WTC11 (cell line): Measurements from ENCODE around the gene PITPNM1. TPM values are rescaled to one million over a fixed set of nuclear protein-coding genes. Genes with fewer than 3 reads are reported as not detected.

Experiments used
- ATAC-seq: fragments of 200-7000 bp; cut with Tn5 transposase; 2 replicates; pipeline ENCODE4 v1.10.0; 2021; ENCODE audit warnings: mild to moderate bottlenecking, moderate library complexity
- CTCF ChIA-PET: fragments of 300-600 bp; sonication (Branson Sonifier 250); formaldehyde crosslinking; loops from one replicate; lab custom pipeline; 2021; ENCODE audit warnings: antibody characterized with exemption; lab: Charles Lee
- POLR2A ChIA-PET: fragments of 350-600 bp; sonication (Branson Sonifier 250); formaldehyde crosslinking; loops from one replicate; lab custom pipeline; 2021; ENCODE audit warnings: antibody characterized with exemption; lab: Charles Lee
- DNase-seq: peaks from one replicate; pipeline ENCODE4 v3.0.0; 2021; ENCODE audit warnings: low spot score
- H3K27ac Mint-ChIP-seq: 2 replicates; pipeline ENCODE4 v1.8.0; 2021; ENCODE audit warnings: mixed read lengths
- H3K27me3 Mint-ChIP-seq: 2 replicates; pipeline ENCODE4 v1.8.0; 2021; ENCODE audit warnings: low read depth, mild to moderate bottlenecking, moderate library complexity, mixed read lengths
- H3K36me3 Mint-ChIP-seq: 2 replicates; pipeline ENCODE4 v1.8.0; 2021; ENCODE audit warnings: mixed read lengths
- H3K4me1 Mint-ChIP-seq: 2 replicates; pipeline ENCODE4 v1.8.0; 2022; ENCODE audit warnings: mixed read lengths
- H3K4me3 Mint-ChIP-seq: 2 replicates; pipeline ENCODE4 v1.8.0; 2021; ENCODE audit warnings: mild to moderate bottlenecking, moderate library complexity, mixed read lengths
- H3K9me3 Mint-ChIP-seq: 2 replicates; pipeline ENCODE4 v1.8.0; 2021; ENCODE audit warnings: mixed read lengths
- CBFB ChIP-seq: sonication (generic); formaldehyde crosslinking; IDR thresholded peaks from 2 replicates; pipeline ENCODE4 v1.8.1; 2022; ENCODE audit warnings: mild to moderate bottlenecking, low read depth, missing genetic modification reagents
- ELF4 ChIP-seq: sonication (generic); formaldehyde crosslinking; IDR thresholded peaks from 2 replicates; pipeline ENCODE4 v1.8.1; 2022; ENCODE audit warnings: low read depth, mild to moderate bottlenecking, moderate library complexity, missing genetic modification reagents
- FOXK1 ChIP-seq: sonication (generic); formaldehyde crosslinking; IDR thresholded peaks from 2 replicates; pipeline ENCODE4 v1.8.0; 2022; ENCODE audit warnings: mild to moderate bottlenecking, moderate library complexity, missing genetic modification reagents
- GRHL2 ChIP-seq: fragments of 250-450 bp; sonication (Bioruptor Pico); IDR thresholded peaks from 2 replicates; pipeline ENCODE4 v1.8.0; 2022; ENCODE audit warnings: mild to moderate bottlenecking, moderate library complexity; ENCODE audit not compliant: insufficient replicate concordance, severe bottlenecking
- GTF2I ChIP-seq: fragments of 250-450 bp; sonication (Bioruptor Pico); conservative IDR thresholded peaks from 2 replicates; pipeline ENCODE4 v1.4.0; 2021; ENCODE audit warnings: mild to moderate bottlenecking
- KAT7 ChIP-seq: sonication (generic); formaldehyde crosslinking; IDR thresholded peaks from 2 replicates; pipeline ENCODE4 v1.8.1; 2023; ENCODE audit warnings: missing genetic modification reagents, mild to moderate bottlenecking, borderline replicate concordance
- MXD4 ChIP-seq: fragments of 250-450 bp; sonication (Bioruptor Pico); IDR thresholded peaks from 2 replicates; pipeline ENCODE4 v1.8.0; 2021; ENCODE audit warnings: mild to moderate bottlenecking, moderate library complexity, borderline replicate concordance
- MYBL2 ChIP-seq: sonication (generic); formaldehyde crosslinking; IDR thresholded peaks from 2 replicates; pipeline ENCODE4 v1.8.1; 2023; ENCODE audit warnings: mild to moderate bottlenecking, moderate library complexity, missing genetic modification reagents
- NFYB ChIP-seq: sonication (generic); formaldehyde crosslinking; conservative IDR thresholded peaks from 2 replicates; pipeline ENCODE4 v1.8.0; 2022; ENCODE audit warnings: low read depth, missing genetic modification reagents
- RORB ChIP-seq: fragments of 250-450 bp; sonication (Bioruptor Pico); IDR thresholded peaks from 2 replicates; pipeline ENCODE4 v1.9.0; 2021; ENCODE audit warnings: mild to moderate bottlenecking
- SMAD4 ChIP-seq: sonication (generic); formaldehyde crosslinking; IDR thresholded peaks from 2 replicates; pipeline ENCODE4 v1.8.0; 2022; ENCODE audit warnings: mild to moderate bottlenecking, missing genetic modification reagents
- SP1 ChIP-seq: sonication (generic); formaldehyde crosslinking; conservative IDR thresholded peaks from 2 replicates; pipeline ENCODE4 v1.8.1; 2022; ENCODE audit warnings: missing genetic modification reagents
- TEAD4 ChIP-seq: sonication (generic); formaldehyde crosslinking; IDR thresholded peaks from 2 replicates; pipeline ENCODE4 v1.8.0; 2022; ENCODE audit warnings: mild to moderate bottlenecking, missing genetic modification reagents
- ZNF219 ChIP-seq: sonication (generic); formaldehyde crosslinking; IDR thresholded peaks from 2 replicates; pipeline ENCODE4 v1.8.0; 2023; ENCODE audit warnings: missing genetic modification reagents, mild to moderate bottlenecking, borderline replicate concordance
- ZNF416 ChIP-seq: fragments of 250-450 bp; sonication (Bioruptor Pico); IDR thresholded peaks from 2 replicates; pipeline ENCODE4 v1.9.0; 2021; ENCODE audit warnings: mild to moderate bottlenecking, inconsistent platforms
- ZNF423 ChIP-seq: fragments of 250-450 bp; sonication (Bioruptor Pico); IDR thresholded peaks from 2 replicates; pipeline ENCODE4 v2.1.2; 2022; ENCODE audit warnings: mild to moderate bottlenecking, moderate library complexity
- total RNA-seq: library from RNA; stranded (reverse); gene quantifications from 3 replicates; pipeline ENCODE4 v1.2.3, GENCODE V29; 2021
- TF ChIP-seq, protein P1 (sequence below): sonication (generic); formaldehyde crosslinking; IDR thresholded peaks from 2 replicates; pipeline ENCODE4 v1.8.1; 2023; ENCODE audit warnings: mild to moderate bottlenecking, moderate library complexity, missing genetic modification reagents
- TF ChIP-seq, protein P2 (sequence below): sonication (generic); formaldehyde crosslinking; IDR thresholded peaks from 2 replicates; pipeline ENCODE4 v1.8.0; 2023; ENCODE audit warnings: missing genetic modification reagents, mild to moderate bottlenecking, borderline replicate concordance
- TF ChIP-seq, protein P3 (sequence below): fragments of 250-450 bp; sonication (Bioruptor Pico); IDR thresholded peaks from 2 replicates; pipeline ENCODE4 v2.1.2; 2022; ENCODE audit warnings: mild to moderate bottlenecking, moderate library complexity
- TF ChIP-seq, protein P4 (sequence below): sonication (generic); formaldehyde crosslinking; IDR thresholded peaks from 2 replicates; pipeline ENCODE4 v1.8.1; 2022; ENCODE audit warnings: mild to moderate bottlenecking, missing genetic modification reagents, moderate library complexity, borderline replicate concordance
- TF ChIP-seq, protein P5 (sequence below): sonication (generic); formaldehyde crosslinking; IDR thresholded peaks from 2 replicates; pipeline ENCODE4 v1.8.1; 2022; ENCODE audit warnings: mild to moderate bottlenecking, moderate library complexity, missing genetic modification reagents
- TF ChIP-seq, protein P6 (sequence below): sonication (generic); formaldehyde crosslinking; IDR thresholded peaks from 2 replicates; pipeline ENCODE4 v1.8.0; 2022; ENCODE audit warnings: mild to moderate bottlenecking, missing genetic modification reagents
- TF ChIP-seq, protein P7 (sequence below): sonication (generic); formaldehyde crosslinking; IDR thresholded peaks from 2 replicates; pipeline ENCODE4 v1.8.0; 2023; ENCODE audit warnings: missing genetic modification reagents
- TF ChIP-seq, protein P8 (sequence below): sonication (generic); formaldehyde crosslinking; IDR thresholded peaks from 2 replicates; pipeline ENCODE4 v1.8.0; 2022; ENCODE audit warnings: mild to moderate bottlenecking, missing genetic modification reagents

Gene PITPNM1
- total RNA-seq, 1 experiment from 2014 or later = 55.4 TPM

DNA sequence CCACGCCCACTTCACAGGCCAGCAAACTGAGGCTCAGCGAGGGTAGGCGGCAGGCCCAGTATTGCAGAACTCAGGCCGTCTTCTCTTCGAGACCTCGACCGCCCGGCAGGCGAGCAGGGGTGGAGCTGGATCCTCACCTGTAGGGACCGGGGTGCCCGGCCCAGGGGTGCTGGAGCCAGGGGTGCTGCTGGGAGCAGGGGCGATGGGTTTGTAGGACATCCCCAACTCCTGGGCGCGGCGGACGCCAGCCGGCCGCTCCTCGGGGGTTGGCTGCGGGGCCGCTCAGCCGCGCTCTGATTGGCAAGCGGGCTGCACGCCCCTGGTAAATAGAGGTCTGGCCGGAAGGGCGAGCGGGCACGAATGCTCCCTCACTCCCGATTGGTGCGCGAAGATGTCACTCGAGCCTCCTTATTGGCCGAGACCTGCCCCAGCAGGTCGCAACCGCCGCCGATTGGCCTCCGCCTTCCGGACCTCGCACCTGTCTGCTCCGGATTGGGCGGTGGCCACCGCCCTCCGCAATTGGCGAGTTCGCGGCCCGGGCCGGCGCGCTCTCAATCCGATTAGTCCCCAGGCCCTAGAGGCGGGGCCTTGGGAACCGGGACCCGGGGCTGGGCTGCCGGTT is 2.8 kb upstream of the PITPNM1 start, which contains the start of gene CDK2AP2:
Gene CDK2AP2, minus strand, starts transcription at position 299 of the 622 bp plus-strand sequence. Its CDS starts 80 bp downstream, at position 219.
- ChIA-PET POLR2A (no interaction called here), CTCF (no interaction called here)

More for the DNA sequence above, 2.8 kb upstream of the PITPNM1 start, which contains the start of gene CDK2AP2:
- DNase-seq (peak; percentile 100), ATAC-seq (peak; percentile 84)
- peaks cover 2% of the 10 kb centered on the region; the same call in 1 of the 2 replicates for H3K36me3 Mint-ChIP-seq
- peaks cover 23% of the 10 kb centered on the region for H3K27me3 Mint-ChIP-seq
- H3K4me3 Mint-ChIP-seq = peak within 1 kb of the TSS; percentile 83
- TF ChIP-seq ZNF423 (peak; percentile 71), TEAD4 (CRISPR knock-in tag) (no peak), MYBL2 (CRISPR knock-in tag) (0 out of 2 replicates have a peak, but pooled peaks have one; percentile 51), SMAD4 (0 out of 2 replicates have a peak, but pooled peaks have one; percentile 12), SP1 (CRISPR knock-in tag) (peak; percentile 48; the same call in 1 of the 2 replicates), KAT7 (no peak), NFYB (CRISPR knock-in tag) (peak; percentile 99), FOXK1 (CRISPR knock-in tag) (peak; percentile 69), GTF2I (CRISPR knock-in tag) (peak; percentile 100), ZNF416 (CRISPR knock-in tag) (no peak), CBFB (CRISPR knock-in tag) (0 out of 2 replicates have a peak, but pooled peaks have one; percentile 19), GRHL2 (CRISPR knock-in tag) (no peak), ZNF219 (no peak), ELF4 (CRISPR knock-in tag) (no peak), MXD4 (CRISPR knock-in tag) (no peak), RORB (CRISPR knock-in tag) (0 out of 2 replicates have a peak, but pooled peaks have one; percentile 33)
- TF ChIP-seq, protein P1, sequence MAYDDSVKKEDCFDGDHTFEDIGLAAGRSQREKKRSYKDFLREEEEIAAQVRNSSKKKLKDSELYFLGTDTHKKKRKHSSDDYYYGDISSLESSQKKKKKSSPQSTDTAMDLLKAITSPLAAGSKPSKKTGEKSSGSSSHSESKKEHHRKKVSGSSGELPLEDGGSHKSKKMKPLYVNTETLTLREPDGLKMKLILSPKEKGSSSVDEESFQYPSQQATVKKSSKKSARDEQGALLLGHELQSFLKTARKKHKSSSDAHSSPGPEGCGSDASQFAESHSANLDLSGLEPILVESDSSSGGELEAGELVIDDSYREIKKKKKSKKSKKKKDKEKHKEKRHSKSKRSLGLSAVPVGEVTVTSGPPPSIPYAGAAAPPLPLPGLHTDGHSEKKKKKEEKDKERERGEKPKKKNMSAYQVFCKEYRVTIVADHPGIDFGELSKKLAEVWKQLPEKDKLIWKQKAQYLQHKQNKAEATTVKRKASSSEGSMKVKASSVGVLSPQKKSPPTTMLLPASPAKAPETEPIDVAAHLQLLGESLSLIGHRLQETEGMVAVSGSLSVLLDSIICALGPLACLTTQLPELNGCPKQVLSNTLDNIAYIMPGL (CRISPR knock-in tag) = peak; percentile 60; the same call in 1 of the 2 replicates
- TF ChIP-seq, protein P2, sequence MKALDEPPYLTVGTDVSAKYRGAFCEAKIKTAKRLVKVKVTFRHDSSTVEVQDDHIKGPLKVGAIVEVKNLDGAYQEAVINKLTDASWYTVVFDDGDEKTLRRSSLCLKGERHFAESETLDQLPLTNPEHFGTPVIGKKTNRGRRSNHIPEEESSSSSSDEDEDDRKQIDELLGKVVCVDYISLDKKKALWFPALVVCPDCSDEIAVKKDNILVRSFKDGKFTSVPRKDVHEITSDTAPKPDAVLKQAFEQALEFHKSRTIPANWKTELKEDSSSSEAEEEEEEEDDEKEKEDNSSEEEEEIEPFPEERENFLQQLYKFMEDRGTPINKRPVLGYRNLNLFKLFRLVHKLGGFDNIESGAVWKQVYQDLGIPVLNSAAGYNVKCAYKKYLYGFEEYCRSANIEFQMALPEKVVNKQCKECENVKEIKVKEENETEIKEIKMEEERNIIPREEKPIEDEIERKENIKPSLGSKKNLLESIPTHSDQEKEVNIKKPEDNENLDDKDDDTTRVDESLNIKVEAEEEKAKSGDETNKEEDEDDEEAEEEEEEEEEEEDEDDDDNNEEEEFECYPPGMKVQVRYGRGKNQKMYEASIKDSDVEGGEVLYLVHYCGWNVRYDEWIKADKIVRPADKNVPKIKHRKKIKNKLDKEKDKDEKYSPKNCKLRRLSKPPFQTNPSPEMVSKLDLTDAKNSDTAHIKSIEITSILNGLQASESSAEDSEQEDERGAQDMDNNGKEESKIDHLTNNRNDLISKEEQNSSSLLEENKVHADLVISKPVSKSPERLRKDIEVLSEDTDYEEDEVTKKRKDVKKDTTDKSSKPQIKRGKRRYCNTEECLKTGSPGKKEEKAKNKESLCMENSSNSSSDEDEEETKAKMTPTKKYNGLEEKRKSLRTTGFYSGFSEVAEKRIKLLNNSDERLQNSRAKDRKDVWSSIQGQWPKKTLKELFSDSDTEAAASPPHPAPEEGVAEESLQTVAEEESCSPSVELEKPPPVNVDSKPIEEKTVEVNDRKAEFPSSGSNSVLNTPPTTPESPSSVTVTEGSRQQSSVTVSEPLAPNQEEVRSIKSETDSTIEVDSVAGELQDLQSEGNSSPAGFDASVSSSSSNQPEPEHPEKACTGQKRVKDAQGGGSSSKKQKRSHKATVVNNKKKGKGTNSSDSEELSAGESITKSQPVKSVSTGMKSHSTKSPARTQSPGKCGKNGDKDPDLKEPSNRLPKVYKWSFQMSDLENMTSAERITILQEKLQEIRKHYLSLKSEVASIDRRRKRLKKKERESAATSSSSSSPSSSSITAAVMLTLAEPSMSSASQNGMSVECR (CRISPR knock-in tag) = no peak
- TF ChIP-seq, protein P3, sequence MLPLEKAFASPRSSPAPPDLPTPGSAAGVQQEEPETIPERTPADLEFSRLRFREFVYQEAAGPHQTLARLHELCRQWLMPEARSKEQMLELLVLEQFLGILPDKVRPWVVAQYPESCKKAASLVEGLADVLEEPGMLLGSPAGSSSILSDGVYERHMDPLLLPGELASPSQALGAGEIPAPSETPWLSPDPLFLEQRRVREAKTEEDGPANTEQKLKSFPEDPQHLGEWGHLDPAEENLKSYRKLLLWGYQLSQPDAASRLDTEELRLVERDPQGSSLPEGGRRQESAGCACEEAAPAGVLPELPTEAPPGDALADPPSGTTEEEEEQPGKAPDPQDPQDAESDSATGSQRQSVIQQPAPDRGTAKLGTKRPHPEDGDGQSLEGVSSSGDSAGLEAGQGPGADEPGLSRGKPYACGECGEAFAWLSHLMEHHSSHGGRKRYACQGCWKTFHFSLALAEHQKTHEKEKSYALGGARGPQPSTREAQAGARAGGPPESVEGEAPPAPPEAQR (CRISPR knock-in tag) = no peak
- TF ChIP-seq, protein P4, sequence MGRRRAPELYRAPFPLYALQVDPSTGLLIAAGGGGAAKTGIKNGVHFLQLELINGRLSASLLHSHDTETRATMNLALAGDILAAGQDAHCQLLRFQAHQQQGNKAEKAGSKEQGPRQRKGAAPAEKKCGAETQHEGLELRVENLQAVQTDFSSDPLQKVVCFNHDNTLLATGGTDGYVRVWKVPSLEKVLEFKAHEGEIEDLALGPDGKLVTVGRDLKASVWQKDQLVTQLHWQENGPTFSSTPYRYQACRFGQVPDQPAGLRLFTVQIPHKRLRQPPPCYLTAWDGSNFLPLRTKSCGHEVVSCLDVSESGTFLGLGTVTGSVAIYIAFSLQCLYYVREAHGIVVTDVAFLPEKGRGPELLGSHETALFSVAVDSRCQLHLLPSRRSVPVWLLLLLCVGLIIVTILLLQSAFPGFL = no peak
- TF ChIP-seq, protein P5, sequence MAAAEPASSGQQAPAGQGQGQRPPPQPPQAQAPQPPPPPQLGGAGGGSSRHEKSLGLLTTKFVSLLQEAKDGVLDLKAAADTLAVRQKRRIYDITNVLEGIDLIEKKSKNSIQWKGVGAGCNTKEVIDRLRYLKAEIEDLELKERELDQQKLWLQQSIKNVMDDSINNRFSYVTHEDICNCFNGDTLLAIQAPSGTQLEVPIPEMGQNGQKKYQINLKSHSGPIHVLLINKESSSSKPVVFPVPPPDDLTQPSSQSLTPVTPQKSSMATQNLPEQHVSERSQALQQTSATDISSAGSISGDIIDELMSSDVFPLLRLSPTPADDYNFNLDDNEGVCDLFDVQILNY = no peak
- TF ChIP-seq, protein P6, sequence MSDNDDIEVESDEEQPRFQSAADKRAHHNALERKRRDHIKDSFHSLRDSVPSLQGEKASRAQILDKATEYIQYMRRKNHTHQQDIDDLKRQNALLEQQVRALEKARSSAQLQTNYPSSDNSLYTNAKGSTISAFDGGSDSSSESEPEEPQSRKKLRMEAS (CRISPR knock-in tag) = peak; percentile 24; the same call in 1 of the 2 replicates
- TF ChIP-seq, protein P7, sequence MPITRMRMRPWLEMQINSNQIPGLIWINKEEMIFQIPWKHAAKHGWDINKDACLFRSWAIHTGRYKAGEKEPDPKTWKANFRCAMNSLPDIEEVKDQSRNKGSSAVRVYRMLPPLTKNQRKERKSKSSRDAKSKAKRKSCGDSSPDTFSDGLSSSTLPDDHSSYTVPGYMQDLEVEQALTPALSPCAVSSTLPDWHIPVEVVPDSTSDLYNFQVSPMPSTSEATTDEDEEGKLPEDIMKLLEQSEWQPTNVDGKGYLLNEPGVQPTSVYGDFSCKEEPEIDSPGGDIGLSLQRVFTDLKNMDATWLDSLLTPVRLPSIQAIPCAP (CRISPR knock-in tag) = no peak
- TF ChIP-seq, protein P8, sequence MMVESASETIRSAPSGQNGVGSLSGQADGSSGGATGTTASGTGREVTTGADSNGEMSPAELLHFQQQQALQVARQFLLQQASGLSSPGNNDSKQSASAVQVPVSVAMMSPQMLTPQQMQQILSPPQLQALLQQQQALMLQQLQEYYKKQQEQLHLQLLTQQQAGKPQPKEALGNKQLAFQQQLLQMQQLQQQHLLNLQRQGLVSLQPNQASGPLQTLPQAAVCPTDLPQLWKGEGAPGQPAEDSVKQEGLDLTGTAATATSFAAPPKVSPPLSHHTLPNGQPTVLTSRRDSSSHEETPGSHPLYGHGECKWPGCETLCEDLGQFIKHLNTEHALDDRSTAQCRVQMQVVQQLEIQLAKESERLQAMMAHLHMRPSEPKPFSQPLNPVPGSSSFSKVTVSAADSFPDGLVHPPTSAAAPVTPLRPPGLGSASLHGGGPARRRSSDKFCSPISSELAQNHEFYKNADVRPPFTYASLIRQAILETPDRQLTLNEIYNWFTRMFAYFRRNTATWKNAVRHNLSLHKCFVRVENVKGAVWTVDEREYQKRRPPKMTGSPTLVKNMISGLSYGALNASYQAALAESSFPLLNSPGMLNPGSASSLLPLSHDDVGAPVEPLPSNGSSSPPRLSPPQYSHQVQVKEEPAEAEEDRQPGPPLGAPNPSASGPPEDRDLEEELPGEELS = no peak; the same call in none of the 2 replicates
- H3K9me3 Mint-ChIP-seq = no peaks in the 10 kb centered on the region
- H3K27ac Mint-ChIP-seq = peak within 1 kb of the TSS; percentile 89
- H3K4me1 Mint-ChIP-seq = peaks cover 27% of the 10 kb centered on the region
